Globus pallidus (tissue), 1 donor: ENCODE results near the gene PPFIBP2.
"Not testable (repeated sequence)": the region's sequence is repeated elsewhere in the genome, so short reads cannot be mapped to it uniquely, and the experiment has no call there.

Source experiments
- DNase-seq: peaks from one replicate; pipeline ENCODE4 v3.0.0-alpha.2; 2015; ENCODE audit warnings: low spot score

The PPFIBP2 gene

GRCh38 chr11:7499081-7499480 lies 14.7 kb upstream of the PPFIBP2 start:
- DNase-seq = no peak

DNA sequence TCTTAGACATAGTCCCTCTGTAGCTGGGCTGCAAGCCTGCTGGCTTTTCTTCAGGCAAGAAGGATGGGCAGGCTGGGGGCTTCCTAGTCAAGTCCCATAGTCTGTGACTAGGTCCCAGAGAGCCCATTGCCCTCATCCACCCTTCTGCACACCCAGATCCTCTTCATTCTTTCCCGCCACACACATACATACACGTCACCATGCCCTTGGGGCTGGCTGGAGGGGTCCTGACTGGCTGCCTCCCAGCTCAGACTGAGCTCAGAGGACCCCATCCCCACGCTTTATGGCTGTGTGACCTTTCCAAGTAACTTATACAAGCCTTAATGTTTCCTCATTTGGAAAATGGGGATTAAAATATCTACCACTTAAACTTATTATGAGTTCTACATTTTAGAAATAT lies 13.5 kb upstream of the PPFIBP2 start:
- DNase-seq = no peak

DNA sequence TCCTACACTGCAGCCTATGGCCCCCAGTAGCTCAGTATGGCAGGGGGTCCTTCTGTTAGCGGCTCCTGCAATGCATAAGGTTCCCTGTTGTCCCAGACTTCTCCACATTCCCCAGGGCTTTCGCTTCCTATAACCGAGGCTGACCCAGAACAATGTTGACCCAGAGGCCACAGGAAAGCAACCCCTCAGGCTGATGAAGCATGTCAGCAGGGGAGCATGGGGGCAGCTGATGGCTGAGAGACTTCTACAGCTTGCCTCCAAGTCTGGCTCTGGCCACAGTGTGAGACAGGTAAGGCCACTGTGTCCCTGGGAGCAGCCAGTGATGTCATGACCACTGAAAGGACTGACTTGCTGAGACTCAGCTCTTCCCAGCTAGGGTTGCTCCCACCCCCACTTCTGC lies 12.5 kb upstream of the PPFIBP2 start:
- no peak for DNase-seq

- no peak for DNase-seq
Observed at GRCh38 chr11:7501894-7502293, 11.9 kb upstream of the PPFIBP2 start.

DNA sequence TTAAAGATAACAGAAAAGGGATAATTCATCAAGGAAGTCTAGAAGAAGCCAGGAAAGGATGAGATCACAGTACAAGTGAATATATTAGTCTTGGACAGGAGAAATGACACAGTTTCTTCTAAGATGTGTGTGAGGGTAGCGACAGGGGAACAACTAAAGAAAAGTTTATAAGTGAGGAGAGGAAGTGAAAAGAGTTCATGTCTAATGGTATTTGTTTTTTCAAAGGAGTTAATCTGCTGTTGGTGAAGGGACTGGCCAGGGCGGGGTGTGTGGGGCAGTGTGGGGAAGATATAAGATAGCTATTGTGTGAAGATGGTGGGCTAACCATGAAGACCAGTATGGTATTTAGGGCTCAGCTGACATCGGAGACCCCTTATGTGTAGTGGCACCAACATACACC lies 7.6 kb upstream of the PPFIBP2 start:
- DNase-seq = no peak

DNA sequence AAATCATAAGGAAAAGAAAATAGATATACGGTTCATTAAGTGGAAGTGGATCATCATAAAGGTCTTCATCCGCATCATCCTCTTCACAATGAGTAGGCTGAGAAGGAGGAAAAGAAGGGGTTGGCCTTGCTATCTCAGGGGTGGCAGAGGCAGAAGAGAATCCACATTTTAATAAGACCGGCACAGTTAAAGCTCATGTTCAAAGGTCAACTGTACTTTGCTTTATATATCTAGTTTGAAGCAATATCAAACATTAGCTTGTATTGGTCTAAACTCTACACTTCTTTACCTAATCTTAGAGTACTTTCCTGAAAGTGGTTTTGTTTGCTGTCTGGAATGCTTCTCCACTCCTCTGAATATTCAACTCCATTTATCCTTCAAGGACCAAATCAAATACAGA lies 5.7 kb upstream of the PPFIBP2 start:
- DNase-seq = no peak

DNA sequence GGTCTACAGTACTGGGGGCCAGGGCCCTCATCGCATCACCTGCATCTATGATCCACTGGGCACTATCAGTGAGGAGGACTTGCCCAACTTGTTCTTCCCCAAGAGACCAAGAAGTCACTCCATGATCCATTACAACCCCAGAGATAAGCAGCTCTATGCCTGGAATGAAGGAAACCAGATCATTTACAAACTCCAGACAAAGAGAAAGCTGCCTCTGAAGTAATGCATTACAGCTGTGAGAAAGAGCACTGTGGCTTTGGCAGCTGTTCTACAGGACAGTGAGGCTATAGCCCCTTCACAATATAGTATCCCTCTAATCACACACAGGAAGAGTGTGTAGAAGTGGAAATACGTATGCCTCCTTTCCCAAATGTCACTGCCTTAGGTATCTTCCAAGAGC lies 3.8 kb upstream of the PPFIBP2 start:
- DNase-seq = no peak

DNA sequence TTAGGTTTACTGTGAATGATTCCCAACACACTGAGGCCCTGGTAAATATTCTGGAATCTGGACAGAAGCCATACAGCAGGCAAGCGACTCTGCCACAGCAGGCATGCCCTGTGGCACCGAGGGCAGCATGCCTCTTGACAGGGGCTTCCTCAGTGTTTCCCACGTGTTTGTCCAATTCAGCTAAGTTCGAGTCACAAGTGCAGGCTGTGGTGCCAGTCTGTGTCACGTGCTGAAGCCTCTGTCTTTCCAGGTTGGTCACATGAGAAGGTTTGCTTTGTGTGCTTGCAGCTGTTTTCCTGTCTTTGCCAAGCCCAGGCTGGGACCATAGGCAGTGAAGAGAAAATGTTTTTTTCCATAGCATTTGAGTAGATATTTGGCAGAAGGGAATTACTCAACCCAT lies 2.4 kb upstream of the PPFIBP2 start:
- DNase-seq = peak; percentile 86

GRCh38 chr11:7512525-7513233 lies 1.1 kb upstream of the PPFIBP2 start:
- peak; percentile 76 for DNase-seq

DNA sequence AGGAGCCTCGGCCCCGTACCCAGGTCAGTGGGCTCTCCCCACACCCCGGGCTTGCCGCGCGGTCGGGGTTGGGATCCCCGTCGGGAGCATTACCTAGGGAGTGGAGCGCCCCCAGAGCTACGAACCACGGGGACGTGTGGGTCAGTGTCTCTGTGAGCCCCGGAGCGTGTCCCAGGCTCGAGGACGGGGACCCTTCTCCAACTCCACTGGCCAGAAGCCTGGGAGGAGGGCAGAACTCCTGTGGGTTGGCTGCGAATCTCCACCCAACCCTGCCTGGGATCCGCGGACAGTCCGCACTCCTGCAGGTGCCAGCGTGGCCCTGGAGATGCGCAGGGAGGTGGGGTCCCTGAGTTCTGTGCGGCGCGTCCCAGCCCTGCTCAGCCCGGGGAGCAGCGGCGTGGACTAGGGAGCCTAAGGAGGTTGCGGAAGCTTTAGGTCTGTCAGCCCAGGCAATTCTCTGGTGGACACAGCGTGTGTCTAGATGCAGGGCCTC lies 346 bp downstream of the PPFIBP2 start:
- peak; percentile 49 for DNase-seq

GRCh38 chr11:7515447-7515886 lies 1.7 kb downstream of the PPFIBP2 start:
- DNase-seq = peak; percentile 35

- DNase-seq = no peak
Observed at GRCh38 chr11:7516475-7516874, 2.7 kb downstream of the PPFIBP2 start.

DNA sequence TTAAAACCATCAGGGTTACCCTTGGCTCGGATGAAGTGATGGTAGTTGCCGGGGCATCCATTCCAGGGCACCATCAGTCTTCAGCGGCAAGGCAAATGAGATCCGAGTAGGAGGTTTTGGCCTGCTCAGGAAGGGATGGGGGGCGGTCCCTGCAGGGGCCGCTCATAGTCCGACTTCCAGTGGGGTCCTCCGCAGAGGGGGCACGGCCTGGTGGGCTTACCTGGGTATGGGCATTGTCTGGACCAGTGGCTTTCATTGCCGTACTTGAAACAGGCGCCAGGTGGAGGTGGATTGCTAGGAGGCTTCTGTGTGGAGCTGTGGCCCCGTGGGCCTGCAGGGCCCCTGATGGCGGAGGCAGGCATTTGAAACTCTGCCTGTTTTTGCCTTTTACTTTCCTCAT lies 3.9 kb downstream of the PPFIBP2 start:
- DNase-seq = not testable (repeated sequence)

DNA sequence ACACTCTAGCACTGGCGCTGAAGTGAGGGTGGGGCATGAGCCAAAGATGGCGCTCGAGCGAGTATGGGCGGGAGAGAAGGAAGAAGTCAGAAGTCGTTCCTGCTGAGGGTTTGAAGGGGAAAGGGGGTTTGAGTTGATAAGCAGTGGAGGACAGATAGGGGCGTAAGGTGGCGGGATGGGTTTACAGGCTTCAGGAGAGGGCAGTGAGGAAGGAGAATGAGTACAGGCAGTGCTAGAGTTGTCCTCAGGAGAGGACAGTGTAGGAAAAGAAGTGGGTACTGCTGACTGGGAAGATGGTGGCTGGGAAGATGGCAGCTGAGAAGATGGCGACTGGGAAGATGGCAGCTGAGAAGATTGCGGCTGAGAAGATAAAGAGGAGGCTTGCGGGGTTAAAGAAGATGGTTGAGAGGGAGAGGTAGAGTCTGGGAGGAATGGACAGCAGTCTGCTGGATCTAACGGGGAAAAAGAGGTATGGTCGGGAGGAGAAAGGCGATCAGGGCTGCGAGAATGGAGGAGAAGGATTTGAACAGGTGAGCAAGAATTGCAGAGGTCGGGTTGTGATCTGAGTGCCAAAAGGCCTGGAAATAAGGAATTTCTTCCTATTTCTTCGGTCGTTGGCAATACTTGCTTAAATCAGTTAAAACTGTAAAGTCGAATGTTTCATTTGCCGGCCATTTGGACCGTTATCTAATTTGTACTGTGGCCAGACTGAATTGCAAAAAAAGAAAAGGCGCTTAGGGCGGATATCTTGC lies 5.2 kb downstream of the PPFIBP2 start:
- DNase-seq = no peak

DNA sequence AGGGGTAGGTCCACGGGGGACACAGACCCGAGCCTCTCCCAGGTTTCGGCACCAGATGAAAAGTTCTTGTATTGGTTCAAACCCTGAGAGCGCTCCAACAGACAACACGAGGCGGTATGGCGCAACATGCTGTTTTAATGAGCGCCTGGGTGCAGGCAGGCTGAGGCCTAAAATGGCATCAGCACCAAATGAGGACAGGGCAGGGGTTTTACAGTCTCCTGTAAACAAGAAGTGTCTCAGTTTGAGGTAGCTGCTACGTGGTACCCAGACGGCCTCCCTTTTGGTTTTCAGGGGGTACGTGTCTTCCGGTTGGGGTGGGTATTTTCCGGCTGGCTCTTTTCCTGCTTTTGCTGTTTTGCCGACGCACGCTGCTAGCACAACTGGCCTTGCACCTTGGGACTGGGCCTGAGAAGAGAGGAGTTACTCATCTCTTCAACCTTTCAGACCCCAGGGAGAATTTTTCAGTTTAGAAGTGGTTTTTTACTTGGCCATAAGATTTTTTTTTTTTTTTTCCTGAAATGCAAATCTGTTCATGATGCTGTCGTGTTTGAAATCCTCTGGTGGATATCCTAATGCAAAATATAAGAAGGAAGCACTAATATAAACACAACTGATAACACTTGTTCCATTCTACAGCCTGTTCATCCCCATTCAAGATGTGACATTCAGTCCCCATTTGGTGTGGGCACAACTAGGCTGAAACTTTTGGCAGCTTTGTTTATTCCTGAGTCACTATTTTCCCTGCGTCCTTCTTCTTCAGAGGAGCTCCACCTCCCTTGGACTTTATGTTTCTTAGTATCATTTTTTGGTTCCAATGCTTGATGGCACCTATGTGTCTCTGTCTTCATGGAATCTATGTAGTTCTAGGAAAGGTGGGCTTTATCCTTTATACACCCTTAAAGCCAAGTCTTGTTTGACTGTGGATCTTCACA lies 6.5 kb downstream of the PPFIBP2 start:
- DNase-seq = no peak

DNA sequence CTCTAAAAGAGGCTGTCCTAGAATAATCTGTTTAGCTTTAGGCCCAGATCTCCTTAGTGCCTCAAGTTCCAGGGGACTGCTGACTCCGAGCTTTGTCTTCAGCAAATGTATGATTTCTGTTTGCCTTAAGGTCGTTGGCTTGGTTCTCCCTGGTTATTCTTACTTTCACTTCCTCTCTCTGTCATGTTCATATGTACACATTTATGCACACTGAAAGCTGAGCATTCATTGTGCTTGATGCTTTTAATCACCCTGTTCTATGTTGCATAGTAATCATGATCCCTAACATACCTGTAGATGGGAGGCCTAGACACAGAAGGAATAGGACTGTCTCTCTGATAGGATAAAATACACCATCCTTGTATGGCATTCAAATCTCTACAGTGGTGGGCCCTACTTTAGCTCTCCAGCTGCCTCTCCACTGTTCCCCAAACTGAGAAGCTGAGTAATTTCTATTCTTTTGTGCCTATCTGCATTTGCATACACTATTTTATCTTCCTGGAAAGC lies 7.2 kb downstream of the PPFIBP2 start:
- no peak for DNase-seq

DNA sequence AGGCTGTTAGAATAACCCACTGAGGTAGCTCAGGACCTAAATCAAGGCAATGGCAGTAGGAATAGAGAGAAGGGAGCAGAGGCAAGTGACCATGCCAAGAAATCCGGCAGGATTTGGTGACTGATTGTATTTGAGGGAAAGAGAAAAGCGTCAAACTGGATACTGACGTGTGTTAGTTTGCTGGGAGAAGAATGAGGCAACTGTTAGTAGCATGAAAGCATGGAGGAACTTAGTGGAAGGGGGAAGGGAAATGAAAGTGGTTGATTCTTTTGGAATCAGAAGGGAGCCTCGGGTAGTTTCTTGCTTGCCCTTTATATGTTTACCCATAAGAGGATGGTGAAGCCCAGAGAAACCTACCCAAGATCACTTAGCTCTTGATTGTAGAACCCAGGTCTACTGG lies 8.3 kb downstream of the PPFIBP2 start:
- peak; percentile 78 for DNase-seq

- DNase-seq = no peak
Observed at GRCh38 chr11:7522546-7522945, 8.7 kb downstream of the PPFIBP2 start.

DNA sequence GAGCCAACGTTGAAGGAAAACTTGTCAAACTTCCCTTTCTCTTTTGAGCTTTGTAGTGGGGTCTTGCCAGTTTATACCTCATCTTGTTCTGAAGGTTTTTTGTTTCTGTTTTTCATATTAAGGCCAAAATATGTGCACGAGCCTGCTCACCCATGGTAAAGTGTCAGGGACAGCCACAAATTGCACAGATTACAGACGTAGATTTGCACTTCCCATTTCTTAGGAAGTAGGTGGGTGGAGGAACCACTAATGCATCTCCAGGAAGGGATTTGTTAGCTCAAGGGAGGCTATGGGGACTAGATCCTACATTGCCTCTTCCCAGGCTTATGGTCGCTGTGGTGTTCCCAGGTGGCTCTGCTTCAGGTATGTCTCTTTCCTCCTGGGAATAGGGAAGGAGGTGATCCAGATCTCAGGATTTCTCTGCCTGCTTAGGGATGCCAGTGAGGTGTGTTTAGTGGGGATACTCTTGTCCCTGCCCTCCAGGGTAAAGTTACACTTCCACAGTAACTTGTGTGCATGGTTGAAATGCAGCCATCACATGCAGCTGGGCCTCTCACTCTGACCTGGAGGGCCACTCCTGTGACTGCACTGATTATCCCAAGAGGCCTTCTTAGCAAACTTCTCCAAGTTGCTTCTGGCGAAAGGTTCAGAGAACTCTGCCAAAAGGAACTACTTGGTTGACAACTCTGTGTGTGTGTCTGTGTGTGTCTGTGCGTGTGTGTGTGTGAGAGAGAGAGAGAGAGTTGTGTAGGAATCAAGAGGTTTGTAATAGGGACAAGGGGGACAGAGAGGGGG lies 9.8 kb downstream of the PPFIBP2 start:
- DNase-seq = no peak

- no peak for DNase-seq
Observed at GRCh38 chr11:7524462-7525235, 10.8 kb downstream of the PPFIBP2 start.

GRCh38 chr11:7525424-7525823 lies 11.6 kb downstream of the PPFIBP2 start:
- no peak for DNase-seq
